A549 (cell line): Measurements from ENCODE around the gene HS3ST3A1. TPM values are rescaled to one million over a fixed set of nuclear protein-coding genes. Genes with fewer than 3 reads are reported as not detected.

Experiments used
- ATAC-seq, 2 experiments: fragments of 200-7000 bp in 1 of 2; fragments of >200 bp in 1 of 2; cut with Nextera tagmentation in 1 of 2; cut with Tn5 transposase in 1 of 2; 3 replicates each; pipeline versions ENCODE4 v1.8.0 to v1.9.1; 2018 to 2020; ENCODE audit warnings: mild to moderate bottlenecking in 1 of 2, moderate library complexity in 1 of 2
- CTCF ChIA-PET: fragments of 300-600 bp; sonication (Branson Sonifier 250); formaldehyde crosslinking; extraction: SDS; loops from one replicate; lab custom pipeline; 2021; ENCODE audit warnings: antibody characterized with exemption, inconsistent platforms; lab: Yijun Ruan, JAX
- POLR2A ChIA-PET: fragments of 350-600 bp; formaldehyde crosslinking; extraction: SDS; loops from one replicate; lab custom pipeline; 2021; ENCODE audit warnings: antibody characterized with exemption, inconsistent platforms; lab: Yijun Ruan, JAX
- DNase-seq, 2 experiments: peaks; one replicate each; pipeline versions ENCODE4 v3.0.0 to v3.0.0-alpha.2; 2011 to 2016; ENCODE audit warnings: low read depth in 1 of 2, low spot score in 1 of 2
- FAIRE-seq: peaks from 2 replicates; lab custom pipeline; 2011; peaks lifted over from hg19 to GRCh38; lab: Jason Lieb, UNC
- H3K27ac ChIP-seq, 2 experiments: fragments of >200 bp; sonication (Bioruptor Twin); formaldehyde crosslinking; 3 replicates each; pipeline ENCODE4 v1.5.1; 2016 to 2017
- H3K4me1 ChIP-seq: fragments of >200 bp; sonication (Bioruptor Twin); formaldehyde crosslinking; 3 replicates; pipeline ENCODE4 v1.6.1; 2016
- H3K4me2 ChIP-seq: fragments of >200 bp; sonication (Bioruptor Twin); formaldehyde crosslinking; 3 replicates; pipeline ENCODE4 v1.6.1; 2016
- H3K4me3 ChIP-seq: fragments of >200 bp; sonication (Bioruptor Twin); formaldehyde crosslinking; 3 replicates; pipeline ENCODE4 v1.5.1; 2016
- H3K9me3 ChIP-seq: fragments of >200 bp; sonication (Bioruptor Twin); formaldehyde crosslinking; 3 replicates; pipeline ENCODE4 v1.6.1; 2016
- CBX8 ChIP-seq: fragments of 200-600 bp; sonication (generic); IDR thresholded peaks from 2 replicates; pipeline ENCODE4 v1.6.1; 2016
- EHMT2 ChIP-seq: fragments of 200-600 bp; sonication (generic); IDR thresholded peaks from 2 replicates; pipeline ENCODE4 v1.6.1; 2016; ENCODE audit warnings: antibody characterized with exemption, low read depth, mild to moderate bottlenecking, moderate library complexity
- ELK1 ChIP-seq: fragments of 150-350 bp; IDR thresholded peaks from 2 replicates; pipeline ENCODE4 v1.6.1; 2014; ENCODE audit warnings: low read depth, mild to moderate bottlenecking, low read length
- EP300 ChIP-seq, 2 experiments: fragments of >200 bp; sonication (Bioruptor Twin); formaldehyde crosslinking; IDR thresholded peaks; 2 replicates in 1 of 2; 3 replicates in 1 of 2; pipeline ENCODE4 v1.6.1; 2016 to 2017
- ESRRA ChIP-seq: fragments of 150-350 bp; IDR thresholded peaks from 2 replicates; pipeline ENCODE4 v1.6.1; 2014; ENCODE audit warnings: mild to moderate bottlenecking, low read length, borderline replicate concordance
- FOSL2 ChIP-seq, 2 experiments: fragments of 450-650 bp in 1 of 2; fragments of >200 bp in 1 of 2; sonication (Bioruptor Twin) in 1 of 2; formaldehyde crosslinking; IDR thresholded peaks; 2 replicates each; pipeline versions ENCODE4 v1.5.0 to v1.6.1; 2016 to 2020; ENCODE audit warnings: mild to moderate bottlenecking in 1 of 2, moderate library complexity in 1 of 2
- HDAC2 ChIP-seq: fragments of 200-600 bp; sonication (generic); IDR thresholded peaks from 2 replicates; pipeline ENCODE4 v1.6.1; 2016
- HEYL ChIP-seq: fragments of 250-450 bp; sonication (Bioruptor Pico); IDR thresholded peaks from 2 replicates; pipeline ENCODE4 v1.8.0; 2021; ENCODE audit warnings: mild to moderate bottlenecking, moderate library complexity
- MAFK ChIP-seq: fragments of 450-650 bp; IDR thresholded peaks from 2 replicates; pipeline ENCODE4 v1.6.1; 2014; ENCODE audit not compliant: partially characterized antibody
- MAX ChIP-seq: IDR thresholded peaks from 2 replicates; pipeline ENCODE4 v1.6.1; 2012
- MAZ ChIP-seq: fragments of 150-350 bp; IDR thresholded peaks from 2 replicates; pipeline ENCODE4 v1.6.1; 2014; ENCODE audit warnings: antibody characterized with exemption, low read depth, low read length, borderline replicate concordance
- PHF8 ChIP-seq: fragments of 200-600 bp; sonication (generic); IDR thresholded peaks from 2 replicates; pipeline ENCODE4 v1.6.1; 2016; ENCODE audit warnings: low read depth, mild to moderate bottlenecking, antibody characterized with exemption, moderate library complexity, borderline replicate concordance
- POLR2A ChIP-seq: IDR thresholded peaks from 2 replicates; pipeline ENCODE4 v1.6.1; 2012; ENCODE audit warnings: mild to moderate bottlenecking, low read length
- RARB ChIP-seq: fragments of 250-450 bp; sonication (Bioruptor Pico); IDR thresholded peaks from 2 replicates; pipeline ENCODE4 v1.8.0; 2021; ENCODE audit warnings: mild to moderate bottlenecking, moderate library complexity
- RCOR1 ChIP-seq: fragments of 150-350 bp; IDR thresholded peaks from 2 replicates; pipeline ENCODE4 v1.6.1; 2014; ENCODE audit warnings: antibody characterized with exemption, low read length, low read depth
- RFX5 ChIP-seq: fragments of 450-650 bp; IDR thresholded peaks from 2 replicates; pipeline ENCODE4 v1.7.1; 2014; ENCODE audit warnings: antibody characterized with exemption, mild to moderate bottlenecking, moderate library complexity
- TFCP2L1 ChIP-seq: fragments of 250-450 bp; sonication (Bioruptor Pico); IDR thresholded peaks from 2 replicates; pipeline ENCODE4 v1.5.0; 2021; ENCODE audit warnings: mild to moderate bottlenecking
- ZC3H11A ChIP-seq: fragments of 450-650 bp; IDR thresholded peaks from 2 replicates; pipeline ENCODE4 v1.6.1; 2014; ENCODE audit warnings: antibody characterized with exemption, mild to moderate bottlenecking
- ZFP36 ChIP-seq: fragments of 450-650 bp; IDR thresholded peaks from 2 replicates; pipeline ENCODE4 v1.6.1; 2014; ENCODE audit warnings: borderline replicate concordance; ENCODE audit not compliant: partially characterized antibody
- WGBS: methylation state at CpG from one replicate; pipeline ENCODE4 v1.1.6; 2017; ENCODE audit errors: missing lambda C conversion rate; 5-methylcytosine and 5-hydroxymethylcytosine counted together
- polyA plus RNA-seq, 4 experiments: library from polyadenylated mRNA; depleted of rRNA in 3 of 4; stranded (reverse); fragments of >200 nt; fragmentation: RNase III in 1 of 4; extraction: RNeasy Plus Mini Kit Qiagen cat#74134 plus additional on column Dnase treatment in 1 of 4; gene quantifications; 2 replicates in 3 of 4; 3 replicates in 1 of 4; pipeline ENCODE4 v1.2.3, GENCODE V29; 2011 to 2017

Gene HS3ST3A1
- polyA plus RNA-seq, 2 of the 4 experiments (the other 2 are of a cell fraction): not detected

- DNase-seq (no peak), FAIRE-seq (no peak), ATAC-seq (no peak)
- no peak overlapping the region for H3K4me3 ChIP-seq
- ChIA-PET POLR2A (no interaction called here), CTCF (no interaction called here)
- no peak overlapping the region for H3K27ac ChIP-seq
- WGBS: 22% methylated on average over 3 of the region's 3 CpGs
- no peak overlapping the region for H3K4me2 ChIP-seq
- H3K9me3 ChIP-seq: no peaks in the 10 kb centered on the region
- no peaks in the 10 kb centered on the region for H3K4me1 ChIP-seq
- TF ChIP-seq HDAC2 (no peak), EHMT2 (no peak), ZC3H11A (no peak), MAFK (no peak), ELK1 (no peak), ZFP36 (no peak), RFX5 (no peak), ESRRA (no peak), MAZ (no peak)
- TF ChIP-seq, all 56 proteins: peak for 0
These were observed 17.6 kb downstream of the HS3ST3A1 start for GRCh38 chr17:13583996-13584700.

- no peaks in the 10 kb centered on the region for H3K4me1 ChIP-seq
- FAIRE-seq (no peak), DNase-seq (no peak), ATAC-seq (no peak)
- CTCF ChIA-PET: no interaction called here
- TF ChIP-seq CBX8 (no peak), MAFK (no peak), RARB (CRISPR knock-in tag) (no peak), FOSL2 (IDR thresholded peaks at IDR 0.05) (no peak), FOSL2 (CRISPR knock-in tag; IDR thresholded peaks at IDR 0.05) (no peak), RCOR1 (no peak)
- H3K9me3 ChIP-seq: no peaks in the 10 kb centered on the region
- H3K27ac ChIP-seq: no peak overlapping the region
- no peak overlapping the region for H3K4me2 ChIP-seq
- H3K4me3 ChIP-seq: no peak overlapping the region
- WGBS: 55% methylated on average over 9 of the region's 9 CpGs
- POLR2A ChIA-PET: no interaction called here
These were observed 18.8 kb downstream of the HS3ST3A1 start for GRCh38 chr17:13582776-13583547.

- TF ChIP-seq POLR2A (no peak), HEYL (CRISPR knock-in tag) (no peak), ZFP36 (no peak), FOSL2 (IDR thresholded peaks at IDR 0.05) (no peak), FOSL2 (CRISPR knock-in tag; IDR thresholded peaks at IDR 0.05) (no peak), MAX (no peak), CBX8 (no peak), PHF8 (no peak), EP300 (IDR thresholded peaks at IDR 0.05) (no peak), TFCP2L1 (CRISPR knock-in tag) (no peak)
- no peak for ATAC-seq
- no peak overlapping the region for H3K27ac ChIP-seq
- no peak overlapping the region for H3K4me2 ChIP-seq
- WGBS: 17% methylated on average over 3 of the region's 3 CpGs
- no peaks in the 10 kb centered on the region for H3K9me3 ChIP-seq
- ChIA-PET POLR2A (interaction anchor here (0.6 kb wide), 1 partner anchor 12 kb away, joined by 3 read pairs; no protein-coding TSS in a partner anchor), CTCF (interaction anchor here (0.7 to 1.5 kb wide), 3 partner anchors 16 to 720 kb away, joined by 3 to 4 read pairs (median 3); no protein-coding TSS in a partner anchor)
- H3K4me1 ChIP-seq: no peaks in the 10 kb centered on the region
- DNase-seq: no peak
- H3K4me3 ChIP-seq: no peak overlapping the region
- FAIRE-seq: no peak
These were observed 19.8 kb downstream of the HS3ST3A1 start for GRCh38 chr17:13581925-13582324.
